C4-2B (cell line): ENCODE data around the gene RANBP3L.
"Not testable (repeated sequence)": the region's sequence is repeated elsewhere in the genome, so short reads cannot be mapped to it uniquely, and the experiment has no call there.

Experiments used
- H3K27ac ChIP-seq: fragments of 450-650 bp; 2 replicates; pipeline ENCODE4 v1.5.1; 2017
- CTCF ChIP-seq: fragments of 450-650 bp; conservative IDR thresholded peaks from 2 replicates; pipeline ENCODE4 v1.5.1; 2017; ENCODE audit warnings: mild to moderate bottlenecking
- ZFX ChIP-seq: fragments of 450-650 bp; IDR thresholded peaks from 2 replicates; pipeline ENCODE4 v1.6.1; 2017

RANBP3L gene

GRCh38 chr5:36301858-36302603, at the start of gene RANBP3L:
Gene RANBP3L (minus strand): TSS chr5:36301902. CDS start chr5:36301416, 486 bp downstream.
- TF ChIP-seq ZFX (no peak), CTCF (peak; percentile 11)
- peak within 1 kb of the TSS; percentile 61 for H3K27ac ChIP-seq

- TF ChIP-seq ZFX = no peak
- no peak for TF ChIP-seq CTCF
These were observed 45.4 kb upstream of the RANBP3L start for GRCh38 chr5:36346896-36347690.

GRCh38 chr5:36344899-36345298, 43.2 kb upstream of the RANBP3L start:
- TF ChIP-seq CTCF = no peak
- TF ChIP-seq ZFX = no peak
- no peak overlapping the region for H3K27ac ChIP-seq

More at GRCh38 chr5:36346896-36347690, 45.4 kb upstream of the RANBP3L start:
- no peak overlapping the region for H3K27ac ChIP-seq

GRCh38 chr5:36341720-36342119, 40.0 kb upstream of the RANBP3L start:
- H3K27ac ChIP-seq = not testable (repeated sequence)

- TF ChIP-seq ZFX (no peak), CTCF (no peak)
- H3K27ac ChIP-seq = no peak overlapping the region
These were observed 35.9 kb upstream of the RANBP3L start for GRCh38 chr5:36337597-36337996.

GRCh38 chr5:36334315-36334714, 32.6 kb upstream of the RANBP3L start:
- no peak overlapping the region for H3K27ac ChIP-seq
- TF ChIP-seq CTCF = no peak
- TF ChIP-seq ZFX = no peak

- not testable (repeated sequence) for H3K27ac ChIP-seq
These were observed 31.0 kb upstream of the RANBP3L start for GRCh38 chr5:36332720-36333119.

GRCh38 chr5:36325196-36325595, 23.5 kb upstream of the RANBP3L start:
- no peak overlapping the region for H3K27ac ChIP-seq
- no peak for TF ChIP-seq CTCF
- no peak for TF ChIP-seq ZFX
